ENCODE data around the gene SYTL3.

SYTL3 gene

DNA sequence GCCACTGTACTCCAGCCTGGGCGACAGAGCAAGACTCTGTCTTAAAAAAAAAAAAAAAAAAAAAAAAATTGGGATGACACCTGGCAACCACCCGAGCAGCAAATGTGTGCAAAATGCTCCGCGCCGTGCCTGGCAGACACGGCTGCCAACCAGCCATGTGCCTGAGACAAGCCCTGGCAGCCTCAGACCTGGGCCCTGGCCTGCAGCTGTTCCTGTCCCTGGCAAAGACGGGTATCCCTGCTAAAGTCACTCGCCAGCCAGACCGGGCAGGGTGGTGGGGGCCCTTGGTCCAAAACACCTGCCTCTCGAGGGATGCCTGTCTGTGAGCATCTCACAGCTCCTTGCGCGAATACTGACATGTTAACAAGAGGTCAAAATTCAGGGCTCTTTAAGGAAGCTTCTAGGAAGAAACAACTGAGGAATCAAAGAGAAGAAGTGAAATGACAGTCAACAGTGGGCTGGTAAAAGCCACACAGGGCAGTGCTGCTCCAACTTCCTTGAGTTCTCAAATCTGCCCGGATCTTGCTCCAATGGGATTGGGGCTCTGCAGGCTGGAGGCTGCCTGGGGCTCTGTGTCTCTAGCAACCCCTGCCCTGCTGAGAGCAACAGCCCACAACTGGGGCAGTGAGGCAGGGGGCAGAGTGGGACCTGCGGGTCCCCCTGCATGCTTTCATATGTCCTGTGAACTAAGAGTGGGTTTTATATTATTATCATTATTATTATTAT is 53.4 kb downstream of the SYTL3 start:
- peak; percentile 79 for DNase-seq

DNA sequence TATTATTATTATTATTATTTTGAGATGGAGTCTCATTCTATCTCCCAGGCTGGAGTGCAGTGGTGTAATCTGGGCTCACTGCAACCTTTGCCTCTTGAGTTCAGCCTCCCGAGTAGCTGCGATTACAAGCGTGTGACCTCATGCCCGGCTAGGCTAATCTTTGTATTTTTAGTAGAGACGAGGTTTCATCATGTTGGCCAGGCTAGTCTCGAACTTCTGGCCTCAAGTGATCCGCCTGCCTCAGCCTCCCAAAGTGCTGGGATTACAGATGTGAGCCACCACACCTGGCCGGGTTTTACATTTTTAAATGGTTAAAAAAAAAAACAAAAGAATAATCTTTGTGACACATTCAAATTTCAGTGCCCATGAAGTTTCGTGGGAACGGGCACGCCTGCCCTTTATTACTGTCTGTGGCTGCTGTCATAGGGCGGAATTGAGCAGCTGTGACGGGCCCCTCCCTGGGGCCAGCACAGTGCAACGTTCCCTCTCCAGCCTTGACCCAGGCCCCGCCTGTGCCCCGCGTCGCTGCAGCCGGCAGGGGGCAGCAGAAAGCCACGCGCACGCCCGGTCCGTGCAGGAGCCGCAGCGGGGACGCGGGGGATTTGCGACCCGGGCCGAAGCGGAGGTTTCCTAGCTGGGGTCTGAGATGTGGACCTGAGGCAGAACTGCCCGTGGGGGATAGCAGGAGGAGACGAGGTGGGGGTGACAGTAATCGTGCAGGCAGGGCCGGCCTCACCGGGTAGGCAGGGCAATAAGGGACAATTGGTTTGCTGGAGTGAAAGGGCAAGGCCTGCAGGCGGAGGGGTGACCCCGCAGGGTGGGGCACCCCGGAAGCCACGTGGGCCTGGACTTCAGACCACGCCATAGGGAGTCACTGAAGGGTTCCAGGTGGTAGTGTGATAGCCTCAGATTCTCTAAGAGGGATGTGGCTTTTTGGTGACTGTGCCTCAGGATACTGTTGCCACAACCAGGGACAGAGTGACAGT is 54.3 kb downstream of the SYTL3 start:
- DNase-seq, result peak; percentile 89

DNA sequence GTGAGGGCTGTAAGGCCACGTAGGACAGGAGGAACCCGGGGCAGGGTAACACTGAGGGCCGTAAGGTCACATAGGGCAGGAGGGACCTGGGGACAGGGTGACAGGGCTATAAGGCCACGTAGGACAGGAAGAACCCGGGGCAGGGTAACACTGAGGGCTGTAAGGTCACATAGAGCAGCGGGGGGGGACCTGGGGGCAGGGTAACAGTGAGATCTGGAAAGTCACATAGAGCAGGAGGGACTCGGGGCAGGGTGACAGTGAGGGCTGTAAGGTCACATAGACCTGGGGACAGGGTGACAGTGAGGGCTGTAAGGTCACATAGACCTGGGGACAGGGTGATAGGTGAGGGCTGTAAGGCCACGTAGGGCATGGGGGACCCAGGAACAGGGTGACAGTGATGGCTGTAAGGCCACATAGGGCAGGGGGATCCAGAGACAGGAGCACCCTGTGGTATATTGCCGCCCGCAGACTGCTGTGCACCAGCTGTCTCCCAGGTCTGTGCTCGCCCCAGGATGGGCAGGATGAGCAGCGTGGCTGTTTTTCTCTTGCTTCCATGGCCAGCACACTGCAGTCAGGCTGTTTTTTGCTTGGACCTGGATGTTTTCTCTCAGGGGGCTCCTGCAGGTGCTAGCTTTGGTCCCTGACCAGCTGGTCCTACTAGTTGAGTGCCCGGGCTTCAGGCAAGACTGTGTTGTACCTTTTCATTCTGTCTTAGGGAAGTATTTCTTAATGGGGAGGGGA is 55.7 kb downstream of the SYTL3 start:
- DNase-seq, result no peak

DNA sequence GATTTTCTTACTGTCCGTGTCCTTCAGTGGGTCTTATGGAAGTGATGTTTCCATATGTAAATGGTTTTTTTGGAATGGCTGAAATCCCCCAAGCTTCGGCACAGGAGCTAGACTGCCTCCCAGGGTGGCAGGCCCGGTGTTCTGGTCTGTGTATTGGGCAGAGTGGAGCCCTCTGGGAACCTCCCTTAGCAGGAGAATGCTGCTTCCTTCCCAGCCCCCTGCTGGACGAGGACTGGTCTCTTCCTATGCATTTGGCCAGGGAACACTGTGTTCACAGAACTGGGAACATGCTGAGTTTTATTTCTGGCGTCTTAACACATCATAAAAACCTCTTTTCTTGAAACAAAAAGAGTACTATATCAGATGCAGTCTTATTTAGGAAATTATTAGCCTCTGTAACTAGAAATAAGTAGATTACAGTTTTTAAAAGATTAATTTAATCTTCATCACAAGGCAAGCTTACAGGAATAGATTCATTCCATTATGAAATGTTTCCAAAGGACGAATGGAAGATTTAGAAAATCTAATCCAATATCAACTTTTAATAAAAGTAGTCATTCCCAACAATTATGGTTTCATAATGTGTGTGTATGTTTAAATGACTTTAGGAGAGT is 56.6 kb downstream of the SYTL3 start:
- DNase-seq, result peak; percentile 69

DNA sequence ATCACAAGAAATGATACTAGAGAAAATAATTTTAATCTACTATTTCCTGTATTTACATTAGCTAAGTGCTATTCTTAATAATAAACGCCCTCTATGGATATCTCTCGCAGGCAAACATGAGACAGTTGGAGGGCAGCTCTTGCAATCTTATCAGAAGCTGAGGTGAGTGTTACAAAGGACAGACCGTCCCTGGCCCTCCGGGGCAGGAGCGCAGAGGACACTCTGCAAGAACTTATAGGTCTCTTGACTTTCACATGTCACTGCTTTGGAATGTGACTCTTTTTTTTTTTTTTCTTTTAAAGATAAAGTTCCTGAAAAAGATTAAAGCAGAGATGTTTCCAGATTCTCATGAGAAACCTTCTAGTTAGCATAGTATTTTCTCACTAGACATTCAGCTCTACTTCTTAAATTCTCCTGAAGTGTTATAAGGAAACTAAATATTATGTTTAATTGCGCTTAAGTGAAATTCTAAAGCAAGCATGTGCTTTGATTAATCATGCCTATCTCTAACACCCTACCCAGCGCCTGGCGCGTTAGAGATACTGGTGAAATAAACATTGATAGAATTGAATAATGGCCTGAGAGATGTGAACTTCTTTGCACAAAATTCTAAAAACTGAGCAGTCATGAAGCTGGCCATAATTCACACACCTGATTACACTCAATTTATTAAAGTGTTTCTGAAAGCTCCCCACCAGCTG is 57.4 kb downstream of the SYTL3 start:
- no peak for DNase-seq

DNA sequence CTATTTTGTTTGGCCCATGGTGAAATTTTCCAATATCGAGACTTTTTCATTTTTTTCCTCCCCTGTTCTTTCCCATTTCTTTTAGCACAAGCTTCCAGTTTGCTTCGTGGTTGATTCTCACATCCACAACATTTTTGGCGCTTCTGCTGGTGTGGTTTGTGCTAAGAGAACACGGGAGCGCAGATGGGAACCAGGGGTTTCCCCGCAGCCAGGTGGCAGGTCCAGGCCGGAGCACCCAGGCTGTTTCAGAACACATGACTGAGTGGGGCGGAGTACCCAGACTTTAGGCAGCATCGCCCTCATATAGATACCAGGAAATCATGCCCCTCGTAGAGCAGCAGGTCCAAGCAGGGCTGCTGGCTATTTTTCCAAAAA is 58.0 kb downstream of the SYTL3 start:
- peak; percentile 51 for DNase-seq

DNA sequence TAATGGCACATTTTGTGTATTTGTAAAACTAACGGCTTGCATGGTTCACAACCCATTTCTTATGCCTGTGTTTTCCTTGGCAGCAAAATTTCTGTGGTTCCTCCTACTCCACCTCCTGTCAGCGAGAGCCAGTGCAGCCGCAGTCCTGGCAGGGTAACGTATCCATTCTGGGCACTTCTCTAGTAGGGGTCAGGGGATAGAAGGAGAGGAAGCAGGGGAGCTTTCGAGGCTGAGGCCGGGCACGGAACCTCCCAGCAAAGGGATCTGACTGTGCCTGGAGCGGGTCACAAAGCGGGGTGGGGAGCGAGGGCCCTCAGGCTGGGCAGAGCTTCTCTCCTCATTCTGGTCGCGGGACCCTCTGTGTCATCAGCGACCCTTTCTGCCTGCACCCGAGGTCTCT is 58.4 kb downstream of the SYTL3 start:
- DNase-seq, result peak; percentile 73

DNA sequence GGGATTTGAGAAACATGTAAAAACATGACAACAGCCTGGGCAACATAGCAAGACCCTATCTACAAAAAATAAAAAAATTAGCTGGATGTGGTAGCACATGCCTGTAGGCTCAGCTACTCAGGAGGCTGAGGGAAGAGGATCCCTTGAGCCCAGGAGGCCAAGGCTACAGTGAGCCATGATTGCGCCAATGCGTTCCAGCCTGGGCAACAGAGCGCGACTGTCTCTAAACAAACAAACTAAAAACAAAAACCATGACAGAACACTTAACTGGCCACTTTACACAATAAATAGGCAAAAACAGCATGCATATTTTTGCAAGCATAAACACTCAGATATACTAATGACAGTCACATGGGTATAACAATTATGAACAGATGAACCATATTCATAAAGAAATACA is 60.0 kb downstream of the SYTL3 start:
- DNase-seq, result no peak

DNA sequence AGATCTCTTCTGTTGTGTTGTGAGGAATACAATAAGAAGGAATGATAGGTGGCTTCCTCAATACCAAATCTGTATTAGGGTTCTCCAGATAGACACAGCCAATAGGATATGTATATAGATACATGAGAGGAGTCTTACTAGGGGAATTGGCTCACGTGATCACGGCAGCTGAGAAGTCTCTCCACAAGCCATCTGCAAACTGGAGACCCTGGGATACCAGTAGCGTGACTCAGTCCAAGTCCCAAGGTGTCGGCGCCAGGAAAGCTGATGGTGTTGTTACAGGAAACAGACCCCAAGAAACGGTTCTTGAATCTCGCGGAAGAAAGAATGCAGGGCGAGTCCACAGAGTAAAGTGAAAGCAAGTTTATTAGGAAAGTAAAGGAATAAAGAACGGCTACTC is 61.4 kb downstream of the SYTL3 start:
- no peak for DNase-seq

DNA sequence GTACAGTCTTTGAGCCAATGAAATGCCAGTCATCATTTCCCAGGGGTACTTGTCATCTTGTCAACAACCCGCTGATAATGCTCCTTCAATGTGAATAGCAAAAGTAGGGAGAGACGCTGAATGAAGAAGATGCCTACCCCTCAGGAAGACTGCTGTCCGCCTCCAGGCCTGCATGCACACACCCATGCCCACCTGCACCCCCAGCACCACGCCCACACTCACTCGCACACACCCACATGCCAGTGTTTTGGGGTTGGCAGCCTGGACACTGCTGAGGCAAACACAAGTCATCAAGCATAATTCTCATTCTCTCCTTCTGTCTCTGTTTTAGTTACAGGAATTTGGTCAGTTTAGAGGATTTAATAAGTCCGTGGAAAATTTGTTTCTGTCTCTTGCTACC is 63.6 kb downstream of the SYTL3 start:
- no peak for DNase-seq

DNA sequence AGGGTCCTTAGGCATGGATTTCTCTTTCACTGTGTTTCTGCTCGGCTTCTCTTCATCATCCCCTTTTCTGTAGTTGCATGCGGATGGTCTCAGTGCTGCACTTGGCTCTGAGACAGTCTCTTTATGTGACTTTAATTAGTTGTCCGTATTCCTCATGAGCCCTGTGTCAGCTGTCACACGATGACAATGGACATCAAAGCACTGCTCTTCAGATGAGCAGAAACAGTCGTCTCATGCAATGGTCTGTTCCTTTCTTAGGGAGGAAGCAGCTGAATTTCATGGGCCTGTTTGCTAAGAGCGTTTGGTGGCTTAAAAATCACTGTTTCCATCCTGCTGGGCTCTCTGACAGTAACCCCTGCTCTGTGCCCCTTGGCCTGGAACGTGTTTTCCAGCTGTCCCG is 64.9 kb downstream of the SYTL3 start:
- DNase-seq, result no peak

DNA sequence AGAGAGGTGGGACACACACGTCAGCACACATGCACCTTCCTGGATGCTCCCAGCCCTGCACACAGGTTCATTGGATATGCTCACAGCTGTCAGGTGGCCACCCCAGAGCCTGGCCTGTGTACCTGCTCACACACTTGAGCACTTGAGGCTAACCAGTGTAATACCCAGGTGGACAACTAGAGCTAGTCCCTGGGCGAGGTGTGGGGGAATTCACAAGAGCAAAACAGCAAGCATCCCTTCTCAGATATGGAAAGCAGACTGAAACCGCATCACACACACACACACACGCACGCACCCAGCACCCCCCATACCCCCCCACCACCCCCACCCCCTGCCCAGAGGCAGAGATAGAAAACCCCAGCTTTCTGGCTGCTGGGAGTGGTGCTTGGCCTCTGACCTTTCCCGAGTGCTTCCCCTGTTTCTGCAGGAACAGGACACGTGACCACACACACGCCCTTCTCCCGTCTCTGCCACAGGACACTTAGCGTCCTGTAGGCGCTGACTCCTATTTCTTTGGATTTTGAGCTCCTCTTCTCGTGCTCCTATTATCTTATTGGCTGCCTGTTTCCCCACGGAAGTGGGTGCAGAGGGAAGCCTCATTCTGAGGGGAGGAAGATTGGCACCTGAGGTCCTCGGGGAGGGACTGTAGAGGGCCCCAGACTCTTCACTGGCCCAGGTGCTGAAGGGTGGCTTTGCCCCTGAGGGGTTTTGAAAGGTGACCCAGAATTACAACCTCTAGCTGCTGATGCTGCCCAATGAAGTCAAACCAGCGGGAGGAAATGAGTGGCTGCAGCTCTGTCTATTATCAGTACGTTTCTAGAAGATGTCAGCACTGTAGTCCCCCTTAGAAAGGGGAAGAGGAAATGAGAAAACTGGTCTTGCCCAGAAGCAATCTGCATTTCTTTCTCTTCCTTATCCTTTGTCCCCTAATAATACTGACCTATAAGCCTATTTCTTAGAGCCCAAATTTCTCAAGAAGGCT is 65.8 kb downstream of the SYTL3 start:
- no peak for DNase-seq

DNA sequence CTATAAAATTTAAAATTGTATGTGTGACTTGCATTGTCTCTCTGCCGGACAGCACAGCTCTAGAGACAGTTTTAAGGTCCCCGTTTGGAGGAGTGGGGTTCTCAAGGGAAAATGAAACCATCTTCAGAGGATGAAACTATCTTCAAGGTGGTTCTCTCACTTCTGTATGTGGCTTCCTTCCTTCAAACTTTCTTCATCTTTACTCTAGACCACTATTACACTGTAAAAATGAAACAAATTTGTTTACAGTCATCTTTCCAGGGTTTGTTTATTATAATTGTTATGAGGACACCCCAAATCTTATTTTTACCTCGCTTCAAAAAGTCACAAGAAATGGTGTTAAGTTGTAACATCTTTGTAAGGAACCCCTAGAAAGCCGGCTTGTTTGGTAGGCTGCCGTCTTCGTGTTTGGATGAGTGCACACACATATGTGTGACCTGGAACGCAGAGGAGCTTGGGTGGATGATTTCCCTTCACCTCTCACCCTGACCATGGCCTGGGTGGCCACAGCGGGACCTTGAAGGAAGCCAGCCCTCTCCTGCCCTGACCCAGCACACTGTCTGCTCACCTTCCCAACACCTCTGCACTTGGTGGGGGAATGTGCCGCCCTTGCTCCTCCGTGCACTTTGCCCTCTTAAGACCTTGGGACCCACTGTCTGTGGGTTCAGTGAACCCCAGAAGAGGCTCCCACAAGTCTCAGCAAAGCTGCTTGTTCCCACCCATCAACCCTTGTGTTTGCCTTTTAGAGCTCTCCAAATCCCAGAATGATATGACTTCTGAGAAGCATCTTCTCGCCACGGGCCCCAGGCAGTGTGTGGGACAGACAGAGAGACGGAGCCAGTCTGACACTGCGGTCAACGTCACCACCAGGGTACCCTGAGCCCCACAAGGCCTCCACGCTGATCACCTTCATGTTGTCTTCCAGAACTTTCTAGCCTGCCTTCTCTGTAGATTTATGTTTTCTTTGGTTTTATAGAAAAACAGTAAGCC is 67.8 kb downstream of the SYTL3 start:
- DNase-seq, result no peak

DNA sequence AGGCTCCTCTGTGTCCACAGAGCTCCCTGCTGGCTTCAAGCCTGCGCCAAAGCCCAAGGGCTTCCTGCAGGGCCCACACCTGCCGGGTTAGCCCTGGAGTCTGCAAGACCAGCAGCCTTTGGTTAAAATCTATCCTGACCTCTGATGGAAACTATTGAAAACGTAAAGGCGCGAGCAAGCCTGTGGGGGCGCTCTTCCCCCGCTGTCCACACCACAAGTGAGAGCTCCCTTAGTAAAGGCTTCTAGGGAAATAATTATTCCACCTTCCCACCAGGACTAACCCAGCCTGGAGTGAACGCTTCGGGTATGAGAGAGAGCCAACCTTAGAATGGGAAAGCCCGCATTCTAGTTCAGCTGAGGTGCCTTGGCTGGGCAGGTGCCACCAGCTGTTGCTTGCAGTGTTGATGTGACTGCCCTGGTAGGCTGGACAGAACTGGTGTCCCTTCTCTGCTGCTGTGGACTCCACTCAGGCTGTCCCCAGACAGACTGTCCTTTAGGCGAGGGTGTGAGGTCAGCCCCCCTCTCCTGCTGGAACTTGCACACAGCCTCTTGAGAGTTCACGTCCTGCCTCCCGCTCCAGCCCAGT is 68.7 kb downstream of the SYTL3 start:
- DNase-seq, result no peak

DNA sequence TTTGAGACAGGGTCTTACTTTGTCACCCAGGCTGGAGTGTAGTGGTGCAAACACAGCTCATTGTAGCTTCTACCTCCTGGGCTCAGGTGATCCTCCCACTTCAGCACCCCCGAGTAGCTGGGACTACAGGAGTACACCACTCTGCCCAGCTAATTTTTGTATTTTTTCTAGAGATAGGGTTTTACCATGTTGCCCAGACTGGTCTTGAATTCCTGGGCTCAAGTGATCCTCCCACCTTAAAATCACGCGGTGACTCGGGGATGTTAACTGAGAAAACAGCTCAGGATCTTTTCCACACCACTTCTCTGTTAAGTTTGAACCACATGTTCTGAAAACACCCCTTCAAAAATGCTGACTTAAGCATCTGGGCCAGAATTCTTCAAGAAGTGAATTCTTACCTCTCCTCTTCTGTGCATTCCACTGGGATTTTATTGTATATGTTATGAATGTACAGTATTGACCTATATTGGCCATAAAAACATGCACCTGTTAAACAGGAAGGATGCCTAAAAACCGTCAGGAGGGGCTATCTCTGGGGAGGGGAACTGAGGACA is 72.4 kb downstream of the SYTL3 start:
- no peak for DNase-seq

DNA sequence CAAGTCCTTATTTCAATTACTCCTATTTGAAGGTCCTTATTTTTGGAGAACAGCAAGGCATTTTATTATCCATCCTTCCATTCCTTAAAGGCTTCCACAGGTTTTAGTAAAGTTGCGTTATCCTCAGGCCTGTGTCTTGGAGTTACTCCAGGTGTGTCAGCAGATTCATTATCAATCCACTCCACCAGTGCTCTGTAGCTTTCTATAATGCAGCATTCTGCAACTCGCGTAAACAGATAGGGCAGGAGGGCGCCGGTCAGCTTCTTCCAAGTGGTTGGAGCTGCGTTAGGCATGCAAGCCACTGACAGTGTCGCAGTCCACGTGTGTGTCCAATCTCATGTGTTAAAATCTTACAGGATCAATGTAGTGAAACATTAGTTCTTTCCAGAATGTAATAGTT is 75.8 kb downstream of the SYTL3 start:
- no peak for DNase-seq

DNA sequence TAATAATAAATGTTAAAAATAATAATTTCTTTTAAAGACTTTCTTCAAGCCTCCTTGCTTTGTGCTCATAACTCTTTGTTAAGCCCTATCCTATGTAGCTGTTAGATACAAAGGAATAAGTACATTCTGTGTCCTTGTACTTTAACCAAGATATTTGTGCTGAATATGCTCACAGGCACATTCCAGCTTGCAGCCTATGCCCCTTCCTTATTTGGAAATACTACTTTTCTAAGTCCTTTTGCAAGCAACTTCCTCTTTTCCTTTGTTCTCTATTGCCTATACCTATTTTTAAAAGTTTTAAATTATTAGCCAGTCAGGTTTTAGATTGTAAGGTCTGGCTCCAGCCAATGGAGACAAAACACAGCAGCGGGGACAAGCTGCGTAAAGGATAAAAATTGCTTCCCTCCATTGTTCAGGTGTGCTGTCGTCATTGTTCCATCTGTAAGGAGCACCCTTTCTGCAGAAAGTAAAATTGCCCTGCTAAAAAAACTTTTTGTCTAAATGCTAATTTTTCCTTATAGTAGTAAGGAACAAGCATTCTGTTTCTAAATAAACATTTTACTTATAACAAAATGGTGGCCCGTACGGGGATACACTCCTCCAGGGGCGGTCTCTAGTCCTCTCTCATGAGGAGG is 80.2 kb downstream of the SYTL3 start:
- no peak for DNase-seq

DNA sequence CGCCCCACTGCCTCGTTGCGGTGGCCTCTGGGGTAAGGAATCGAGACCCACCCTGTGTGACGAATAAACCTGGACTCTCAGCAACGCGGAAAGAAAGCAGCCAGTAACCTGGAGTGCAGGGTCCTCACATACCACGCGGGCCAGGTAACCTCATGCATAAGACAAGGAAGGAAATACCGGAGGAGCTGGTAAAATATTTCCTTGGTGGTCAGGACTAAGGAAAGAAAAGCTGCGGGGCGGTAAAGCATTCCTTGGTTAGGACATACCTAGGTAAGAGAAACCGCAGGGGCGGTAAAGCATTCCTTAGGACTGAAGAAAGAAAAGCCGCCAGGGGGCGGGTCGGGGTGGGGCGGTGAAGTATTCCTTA is 80.7 kb downstream of the SYTL3 start:
- DNase-seq, result no peak

DNA sequence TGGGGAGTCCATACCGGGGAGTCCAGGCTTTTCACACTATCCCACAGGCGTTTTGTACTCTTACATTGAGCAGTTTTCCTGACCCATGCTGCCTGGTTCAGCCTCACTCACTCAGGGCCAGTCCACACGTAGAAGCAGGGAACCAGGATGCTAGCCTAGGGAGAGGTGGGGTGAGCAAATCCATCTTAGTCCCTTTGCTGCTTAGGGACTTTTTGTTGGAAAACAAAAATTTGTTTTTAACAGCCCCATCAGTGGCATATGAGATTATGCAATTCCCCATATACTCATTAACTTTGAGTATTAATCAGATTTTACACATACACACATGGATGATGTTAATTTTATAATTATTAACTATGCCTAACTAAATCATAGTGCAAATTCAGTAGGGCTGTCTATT is 85.2 kb downstream of the SYTL3 start:
- DNase-seq, result no peak

Measured in femur (tissue), 1 donor.